Activated T-helper 2 cell treated with anti-CD3 and anti-CD28 coated beads, Interferon-gamma antibody, Interleukin-2, Interleukin-4, amounts not matched to agents 10 μg/mL and 5 μg/mL and 100 μg/mL, durations not matched to agents 14 hours and 24 hours and 36 hours (primary cell): Measurements from ENCODE around the gene FBN3. TPM values are rescaled to one million over a fixed set of nuclear protein-coding genes. Genes with fewer than 3 reads are reported as not detected.
"Not testable (repeated sequence)": the region's sequence is repeated elsewhere in the genome, so short reads cannot be mapped to it uniquely, and the experiment has no call there.

Experiments used
- DNase-seq: peaks from one replicate; pipeline ENCODE4 v3.0.0; 2021; ENCODE audit warnings: low spot score
- H3K27ac Mint-ChIP-seq: one replicate; pipeline ENCODE4 v1.8.0; 2021; ENCODE audit warnings: mixed read lengths
- H3K27me3 Mint-ChIP-seq: one replicate; pipeline ENCODE4 v1.8.0; 2021; ENCODE audit warnings: low read depth, mixed read lengths
- H3K36me3 Mint-ChIP-seq: one replicate; pipeline ENCODE4 v1.8.0; 2021; ENCODE audit warnings: low read depth, mixed read lengths
- H3K4me1 Mint-ChIP-seq: one replicate; pipeline ENCODE4 v1.8.0; 2021; ENCODE audit warnings: low read depth, mixed read lengths
- H3K4me3 Mint-ChIP-seq: one replicate; pipeline ENCODE4 v1.8.0; 2021; ENCODE audit warnings: low read depth, mild to moderate bottlenecking, moderate library complexity, mixed read lengths
- H3K9me3 Mint-ChIP-seq: one replicate; pipeline ENCODE4 v1.8.0; 2021; ENCODE audit warnings: mixed read lengths
- intact Hi-C: fragments of 100-400 bp; cut with micrococcal nuclease; formaldehyde crosslinking; loops from one replicate; pipeline ENCODE4 v1.15.1; 2023
- total RNA-seq: library from RNA; stranded (reverse); gene quantifications from 2 replicates; pipeline ENCODE4 v1.2.3, GENCODE V29; 2022

Gene FBN3
- total RNA-seq, 1 donor from 2014 or later: not detected

- Mint-ChIP-seq H3K36me3 (no peaks in the 10 kb centered on the region), H3K4me1 (peaks cover 3% of the 10 kb centered on the region), H3K27me3 (no peaks in the 10 kb centered on the region), H3K27ac (no peak overlapping the region), H3K9me3 (no peaks in the 10 kb centered on the region), H3K4me3 (no peak overlapping the region)
- no peak for DNase-seq
- intact Hi-C loops: no loop called here
These were observed 105.4 kb downstream of the FBN3 start for GRCh38 chr19:8044018-8044417.

GRCh38 chr19:8042900-8043299 is 106.5 kb downstream of the FBN3 start:
- Mint-ChIP-seq H3K36me3 (no peaks in the 10 kb centered on the region), H3K4me3 (no peak overlapping the region), H3K27me3 (no peaks in the 10 kb centered on the region), H3K4me1 (peaks cover 3% of the 10 kb centered on the region), H3K9me3 (no peaks in the 10 kb centered on the region), H3K27ac (no peak overlapping the region)
- no peak for DNase-seq
- intact Hi-C loops: no loop called here

GRCh38 chr19:8041531-8041931 is 107.9 kb downstream of the FBN3 start:
- no peak for DNase-seq
- no peak overlapping the region for H3K27ac Mint-ChIP-seq
- H3K4me1 Mint-ChIP-seq: no peaks in the 10 kb centered on the region
- H3K4me3 Mint-ChIP-seq: no peak overlapping the region
- H3K27me3 Mint-ChIP-seq: peaks cover 2% of the 10 kb centered on the region
- intact Hi-C loops: no loop called here
- H3K9me3 Mint-ChIP-seq: no peaks in the 10 kb centered on the region
- no peaks in the 10 kb centered on the region for H3K36me3 Mint-ChIP-seq

- H3K9me3 Mint-ChIP-seq: no peaks in the 10 kb centered on the region
- no peak overlapping the region for H3K4me3 Mint-ChIP-seq
- no peak for DNase-seq
- intact Hi-C loops: no loop called here
- no peak overlapping the region for H3K27ac Mint-ChIP-seq
- peaks cover 2% of the 10 kb centered on the region for H3K27me3 Mint-ChIP-seq
- H3K4me1 Mint-ChIP-seq: no peaks in the 10 kb centered on the region
- H3K36me3 Mint-ChIP-seq: no peaks in the 10 kb centered on the region
These were observed 110.2 kb downstream of the FBN3 start for GRCh38 chr19:8039231-8039630.

GRCh38 chr19:8038815-8039214 is 110.6 kb downstream of the FBN3 start:
- H3K4me1 Mint-ChIP-seq: no peaks in the 10 kb centered on the region
- no peak overlapping the region for H3K27ac Mint-ChIP-seq
- no peaks in the 10 kb centered on the region for H3K9me3 Mint-ChIP-seq
- intact Hi-C loops: no loop called here
- no peak overlapping the region for H3K4me3 Mint-ChIP-seq
- H3K27me3 Mint-ChIP-seq: peaks cover 2% of the 10 kb centered on the region
- DNase-seq: no peak
- no peaks in the 10 kb centered on the region for H3K36me3 Mint-ChIP-seq

GRCh38 chr19:8036434-8037099 is 112.8 kb downstream of the FBN3 start:
- H3K27me3 Mint-ChIP-seq: peaks cover 2% of the 10 kb centered on the region
- no peaks in the 10 kb centered on the region for H3K9me3 Mint-ChIP-seq
- H3K4me1 Mint-ChIP-seq: no peaks in the 10 kb centered on the region
- no peak overlapping the region for H3K27ac Mint-ChIP-seq
- no peak overlapping the region for H3K4me3 Mint-ChIP-seq
- DNase-seq: no peak
- no peaks in the 10 kb centered on the region for H3K36me3 Mint-ChIP-seq
- intact Hi-C loops: no loop called here

GRCh38 chr19:8034178-8034525 is 115.2 kb downstream of the FBN3 start:
- H3K4me3 Mint-ChIP-seq: no peak overlapping the region
- DNase-seq: no peak
- no peaks in the 10 kb centered on the region for H3K4me1 Mint-ChIP-seq
- H3K27ac Mint-ChIP-seq: no peak overlapping the region
- H3K27me3 Mint-ChIP-seq: peaks cover 2% of the 10 kb centered on the region
- H3K36me3 Mint-ChIP-seq: no peaks in the 10 kb centered on the region
- no peaks in the 10 kb centered on the region for H3K9me3 Mint-ChIP-seq
- intact Hi-C loops: no loop called here

- H3K27me3 Mint-ChIP-seq, H3K27ac Mint-ChIP-seq: not testable (repeated sequence)
These were observed 115.9 kb downstream of the FBN3 start for GRCh38 chr19:8033287-8034177.

GRCh38 chr19:8030960-8031359 is 118.4 kb downstream of the FBN3 start:
- no peaks in the 10 kb centered on the region for H3K4me1 Mint-ChIP-seq
- H3K27ac Mint-ChIP-seq: no peak overlapping the region
- no peak for DNase-seq
- H3K4me3 Mint-ChIP-seq: no peak overlapping the region
- H3K27me3 Mint-ChIP-seq: no peaks in the 10 kb centered on the region
- no peaks in the 10 kb centered on the region for H3K9me3 Mint-ChIP-seq
- intact Hi-C loops: no loop called here
- H3K36me3 Mint-ChIP-seq: no peaks in the 10 kb centered on the region

More at GRCh38 chr19:8033287-8034177, 115.9 kb downstream of the FBN3 start:
- H3K36me3 Mint-ChIP-seq, H3K9me3 Mint-ChIP-seq, intact Hi-C loops, DNase-seq, H3K4me1 Mint-ChIP-seq, H3K4me3 Mint-ChIP-seq: not testable (repeated sequence)

- Mint-ChIP-seq H3K27me3 (no peaks in the 10 kb centered on the region), H3K4me1 (no peaks in the 10 kb centered on the region), H3K9me3 (no peaks in the 10 kb centered on the region), H3K36me3 (no peaks in the 10 kb centered on the region), H3K4me3 (no peak overlapping the region), H3K27ac (no peak overlapping the region)
- intact Hi-C loops: no loop called here
- DNase-seq: no peak
These were observed 120.4 kb downstream of the FBN3 start for GRCh38 chr19:8028951-8029491.

GRCh38 chr19:8025316-8025715 is 124.1 kb downstream of the FBN3 start:
- intact Hi-C loops: no loop called here

GRCh38 chr19:8024256-8024655 is 125.1 kb downstream of the FBN3 start:
- DNase-seq, H3K9me3 Mint-ChIP-seq, H3K27ac Mint-ChIP-seq, H3K4me3 Mint-ChIP-seq, H3K4me1 Mint-ChIP-seq, intact Hi-C loops, H3K36me3 Mint-ChIP-seq, H3K27me3 Mint-ChIP-seq: not testable (repeated sequence)

More at GRCh38 chr19:8025316-8025715, 124.1 kb downstream of the FBN3 start:
- Mint-ChIP-seq H3K36me3 (no peaks in the 10 kb centered on the region), H3K4me3 (no peak overlapping the region), H3K9me3 (no peaks in the 10 kb centered on the region), H3K27me3 (no peaks in the 10 kb centered on the region), H3K4me1 (no peaks in the 10 kb centered on the region), H3K27ac (no peak overlapping the region)
- DNase-seq: no peak

- Mint-ChIP-seq H3K27ac (no peak overlapping the region), H3K9me3 (no peaks in the 10 kb centered on the region), H3K4me3 (no peak overlapping the region), H3K36me3 (no peaks in the 10 kb centered on the region), H3K4me1 (no peaks in the 10 kb centered on the region), H3K27me3 (no peaks in the 10 kb centered on the region)
- intact Hi-C loops: no loop called here
- no peak for DNase-seq
These were observed 126.0 kb downstream of the FBN3 start for GRCh38 chr19:8023371-8023770.
